Endothelial cell of umbilical vein (primary cell): ENCODE measurements around the gene CEP350. TPM values are rescaled to one million over a fixed set of nuclear protein-coding genes. Genes with fewer than 3 reads are reported as not detected.

Source experiments
- BruUV-seq: library from RNA; stranded (reverse); fragments of 400-500 nt; replicated peaks from 2 replicates; lab custom pipeline; 2021; lab: Mats Ljungman, UMichigan
- CTCF ChIA-PET: fragments of 300-600, 350-600 bp; sonication (Branson Sonifier 250); formaldehyde crosslinking; loops from one replicate; lab custom pipeline; 2021; ENCODE audit warnings: antibody characterized with exemption, inconsistent platforms; lab: Charles Lee
- POLR2A ChIA-PET: fragments of 300-600, 350-600 bp; sonication (Branson Sonifier 250); formaldehyde crosslinking; loops from one replicate; lab custom pipeline; 2021; ENCODE audit warnings: antibody characterized with exemption, inconsistent platforms; lab: Charles Lee
- DNase-seq: peaks from one replicate; pipeline ENCODE4 v3.0.0-alpha.2; 2011; ENCODE audit warnings: low read depth, low spot score
- FAIRE-seq: peaks from 2 replicates; lab custom pipeline; 2011; peaks lifted over from hg19 to GRCh38; lab: Jason Lieb, UNC
- H2AFZ ChIP-seq: 2 replicates; pipeline ENCODE4 v1.6.0; 2012; ENCODE audit warnings: low read depth, low read length, control low read depth, inconsistent platforms
- H3K27ac ChIP-seq: 2 replicates; pipeline ENCODE4 v1.5.1; 2011; ENCODE audit warnings: low read depth, mild to moderate bottlenecking, control low read depth, low read length, moderate library complexity; ENCODE audit not compliant: insufficient read depth
- H3K27me3 ChIP-seq, 2 experiments: 2 replicates each; pipeline versions ENCODE4 v1.6.0 to v1.6.1; 2011; ENCODE audit warnings: low read length in 2 of 2, mixed read lengths in 1 of 2; ENCODE audit not compliant: control insufficient read depth in 2 of 2, insufficient read depth in 2 of 2
- H3K36me3 ChIP-seq, 2 experiments: 2 replicates in 1 of 2; 3 replicates in 1 of 2; pipeline ENCODE4 v1.5.1; 2011; ENCODE audit warnings: low read length in 2 of 2, mild to moderate bottlenecking in 1 of 2, moderate library complexity in 1 of 2; ENCODE audit not compliant: control insufficient read depth in 2 of 2, insufficient read depth in 2 of 2; ENCODE audit errors: extremely low read depth in 1 of 2
- H3K4me1 ChIP-seq: 3 replicates; pipeline ENCODE4 v1.5.1; 2011; ENCODE audit warnings: mild to moderate bottlenecking, low read length; ENCODE audit not compliant: control insufficient read depth, insufficient read depth; ENCODE audit errors: extremely low read depth
- H3K4me2 ChIP-seq: 2 replicates; pipeline ENCODE4 v1.6.1; 2011; ENCODE audit warnings: low read length, control low read depth, mixed read lengths; ENCODE audit not compliant: insufficient read depth
- H3K4me3 ChIP-seq, 3 experiments: fragments of 200-600 bp in 1 of 3; sonication (generic), shearing (Covaris generic) in 1 of 3; replicated peaks in 1 of 3; 2 replicates each; pipeline ENCODE4 v1.5.1; 2011 to 2016; ENCODE audit warnings: control low read depth in 3 of 3, low read length in 3 of 3, mild to moderate bottlenecking in 2 of 3, inconsistent platforms in 1 of 3, low read depth in 1 of 3, moderate library complexity in 1 of 3; ENCODE audit not compliant: insufficient read depth in 1 of 3
- H3K79me2 ChIP-seq: 2 replicates; pipeline ENCODE4 v1.6.0; 2012; ENCODE audit warnings: low read length, inconsistent platforms; ENCODE audit not compliant: control insufficient read depth, insufficient read depth
- H3K9ac ChIP-seq: replicated peaks from 2 replicates; pipeline ENCODE3; 2011; ENCODE audit warnings: low read length, control low read depth; ENCODE audit not compliant: insufficient read depth; ENCODE audit errors: extremely low read depth
- H3K9me1 ChIP-seq: replicated peaks from 3 replicates; pipeline ENCODE4 v1.6.0; 2011; ENCODE audit warnings: mild to moderate bottlenecking, low read length; ENCODE audit not compliant: control insufficient read depth, insufficient read depth; ENCODE audit errors: extremely low read depth
- H3K9me3 ChIP-seq: replicated peaks from 2 replicates; pipeline ENCODE4 v1.5.1; 2012; ENCODE audit warnings: low read length, inconsistent platforms; ENCODE audit not compliant: control insufficient read depth, insufficient read depth
- H4K20me1 ChIP-seq: replicated peaks from 2 replicates; pipeline ENCODE3; 2011; ENCODE audit warnings: mild to moderate bottlenecking, low read length; ENCODE audit not compliant: control insufficient read depth, insufficient read depth; ENCODE audit errors: extremely low read depth
- EZH2 ChIP-seq: IDR thresholded peaks from 2 replicates; pipeline ENCODE4 v1.6.1; 2012; ENCODE audit warnings: borderline replicate concordance, low read depth, mild to moderate bottlenecking, moderate library complexity, low read length, inconsistent platforms; ENCODE audit not compliant: severe bottlenecking
- FOS ChIP-seq: IDR thresholded peaks from 2 replicates; pipeline ENCODE4 v1.6.1; 2011; ENCODE audit warnings: mild to moderate bottlenecking, low read length, moderate library complexity, borderline replicate concordance; ENCODE audit not compliant: insufficient read depth
- GATA2 ChIP-seq: IDR thresholded peaks from 2 replicates; pipeline ENCODE4 v1.7.0; 2011; ENCODE audit warnings: low read depth, mild to moderate bottlenecking, moderate library complexity, mixed read lengths, low read length; ENCODE audit not compliant: insufficient read length, insufficient read depth
- JUN ChIP-seq: IDR thresholded peaks from 2 replicates; pipeline ENCODE4 v1.6.1; 2011; ENCODE audit warnings: borderline replicate concordance, low read depth; ENCODE audit not compliant: insufficient read length, insufficient read depth
- MYC ChIP-seq: IDR thresholded peaks from one replicate; pipeline ENCODE4 v1.6.1; 2011; ENCODE audit warnings: mild to moderate bottlenecking, low read depth, low read length
- POLR2A ChIP-seq: IDR thresholded peaks from 2 replicates; pipeline ENCODE4 v1.6.1; 2012; ENCODE audit warnings: low read depth, mild to moderate bottlenecking, control low read depth, low read length
- POLR2AphosphoS5 ChIP-seq: IDR thresholded peaks from 2 replicates; pipeline ENCODE4 v1.6.1; 2012; ENCODE audit warnings: low read depth, mild to moderate bottlenecking, control low read depth, low read length, moderate library complexity; ENCODE audit not compliant: insufficient read depth
- dilution Hi-C: fragments of 300-500 bp; cut with MboI; formaldehyde crosslinking; loops from one replicate; pipeline ENCODE4 v1.15.0; 2019; ENCODE audit warnings: low sequenced_read_pairs; ENCODE audit not compliant: extremely low pct_ligation_motif_present
- intact Hi-C: fragments of 100-400 bp; cut with micrococcal nuclease; formaldehyde crosslinking; loops from one replicate; pipeline ENCODE4 v1.10.0; 2022
- polyA plus RNA-seq, 4 experiments: library from polyadenylated mRNA; depleted of rRNA in 3 of 4; stranded (reverse) in 3 of 4; unstranded in 1 of 4; fragments of >200 nt; gene quantifications; 2 replicates each; pipeline versions ENCODE4 v1.2.1 to v1.2.3, GENCODE V29; 2011 to 2012; ENCODE audit warnings: missing spikeins in 1 of 4
- total RNA-seq: library from RNA; stranded (reverse); gene quantifications from 2 replicates; pipeline ENCODE4 v1.2.3, GENCODE V29; 2021
- TF ChIP-seq, protein P1 (sequence below): IDR thresholded peaks from 2 replicates; pipeline ENCODE4 v1.6.1; 2011; ENCODE audit not compliant: insufficient read depth, insufficient read length
- TF ChIP-seq, protein P2 (sequence below), 2 donors: IDR thresholded peaks; 1 replicate in 1 of 2; 2 replicates in 1 of 2; pipeline ENCODE4 v1.5.1; 2011; ENCODE audit warnings: low read length in 2 of 2, mild to moderate bottlenecking in 2 of 2, moderate library complexity in 2 of 2, control low read depth in 1 of 2, inconsistent platforms in 1 of 2, low read depth in 1 of 2; ENCODE audit not compliant: insufficient read depth in 1 of 2; ENCODE audit errors: extremely low read depth in 1 of 2

The CEP350 gene
- total and polyA plus RNA-seq, 2 donors (not counting 3 experiments of a cell fraction or from before 2014, with no cell fraction given), result 4.8 to 30.1 TPM

DNA sequence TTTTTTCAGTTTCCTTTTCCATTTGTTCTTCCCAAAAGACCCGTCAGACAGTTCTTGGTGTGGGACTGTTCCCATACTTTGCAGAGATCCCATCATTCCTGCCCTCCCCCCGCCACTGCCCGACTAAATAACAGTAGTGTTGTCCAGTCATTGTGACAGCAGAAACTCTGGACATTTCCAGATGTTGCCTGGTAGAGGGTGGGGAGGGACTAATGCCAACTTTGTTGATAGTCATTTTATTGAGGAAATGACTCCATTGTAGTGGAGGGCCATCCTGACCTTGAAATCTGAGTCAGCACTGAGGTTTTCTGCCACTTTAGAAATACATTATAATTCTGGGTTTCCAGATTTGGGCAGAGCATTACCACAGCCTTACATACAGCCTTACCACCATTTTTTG is 85.4 kb downstream of the CEP350 start:
- Histone ChIP-seq H3K36me3 (peaks cover 3 to 5% of the 10 kb centered on the region in 2 experiments), H3K27me3 (no peaks in the 10 kb centered on the region), H3K4me1 (peaks cover 23% of the 10 kb centered on the region), H3K9me1 (no peaks in the 10 kb centered on the region), H3K4me3 (no peak overlapping the region), H3K27ac (peak overlapping the region; percentile 32), H3K9me3 (no peaks in the 10 kb centered on the region), H2AFZ (no peak overlapping the region), H4K20me1 (no peaks in the 10 kb centered on the region), H3K4me2 (peak overlapping the region; percentile 27), H3K79me2 (no peaks in the 10 kb centered on the region), H3K9ac (no peak overlapping the region)
- no TSS peak for BruUV-seq
- dilution Hi-C loops, result no loop called here
- CTCF ChIA-PET, result no interaction called here
- peak; percentile 76 for DNase-seq
- TF ChIP-seq, protein P1, sequence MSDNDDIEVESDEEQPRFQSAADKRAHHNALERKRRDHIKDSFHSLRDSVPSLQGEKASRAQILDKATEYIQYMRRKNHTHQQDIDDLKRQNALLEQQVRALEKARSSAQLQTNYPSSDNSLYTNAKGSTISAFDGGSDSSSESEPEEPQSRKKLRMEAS, result no peak
- peak; percentile 48 for TF ChIP-seq GATA2
- TF ChIP-seq POLR2AphosphoS5, result peak; percentile 53
- TF ChIP-seq JUN, result peak; percentile 81
- TF ChIP-seq, protein P2, sequence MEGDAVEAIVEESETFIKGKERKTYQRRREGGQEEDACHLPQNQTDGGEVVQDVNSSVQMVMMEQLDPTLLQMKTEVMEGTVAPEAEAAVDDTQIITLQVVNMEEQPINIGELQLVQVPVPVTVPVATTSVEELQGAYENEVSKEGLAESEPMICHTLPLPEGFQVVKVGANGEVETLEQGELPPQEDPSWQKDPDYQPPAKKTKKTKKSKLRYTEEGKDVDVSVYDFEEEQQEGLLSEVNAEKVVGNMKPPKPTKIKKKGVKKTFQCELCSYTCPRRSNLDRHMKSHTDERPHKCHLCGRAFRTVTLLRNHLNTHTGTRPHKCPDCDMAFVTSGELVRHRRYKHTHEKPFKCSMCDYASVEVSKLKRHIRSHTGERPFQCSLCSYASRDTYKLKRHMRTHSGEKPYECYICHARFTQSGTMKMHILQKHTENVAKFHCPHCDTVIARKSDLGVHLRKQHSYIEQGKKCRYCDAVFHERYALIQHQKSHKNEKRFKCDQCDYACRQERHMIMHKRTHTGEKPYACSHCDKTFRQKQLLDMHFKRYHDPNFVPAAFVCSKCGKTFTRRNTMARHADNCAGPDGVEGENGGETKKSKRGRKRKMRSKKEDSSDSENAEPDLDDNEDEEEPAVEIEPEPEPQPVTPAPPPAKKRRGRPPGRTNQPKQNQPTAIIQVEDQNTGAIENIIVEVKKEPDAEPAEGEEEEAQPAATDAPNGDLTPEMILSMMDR (IDR thresholded peaks at IDR 0.05; ENCODE audit: extremely low read depth in 1 of 2, insufficient read depth in 1 of 2, low read depth in 1 of 2, low read length in 2 of 2), result no peak
- peak; percentile 85 for TF ChIP-seq FOS
- TF ChIP-seq POLR2A, result no peak
- no peak for TF ChIP-seq EZH2
- no peak for TF ChIP-seq MYC
- intact Hi-C loops, result loop anchor here (1.0 to 2.0 kb wide), 2 partner anchors 13 to 158 kb away; partner anchors contain the start of gene TOR1AIP1
- FAIRE-seq, result peak; percentile 85
- POLR2A ChIA-PET, result no interaction called here
